Ishikawa (cell line): ENCODE results near the gene DIP2C.

Source experiments
- CEBPB ChIP-seq: IDR thresholded peaks from 2 replicates; pipeline ENCODE4 v1.6.1; 2012
- CREB1 ChIP-seq: IDR thresholded peaks from 2 replicates; pipeline ENCODE4 v1.6.1; 2012; ENCODE audit warnings: low read depth
- EGR1 ChIP-seq: IDR thresholded peaks from 2 replicates; pipeline ENCODE4 v1.6.1; 2012
- EP300 ChIP-seq: IDR thresholded peaks from 2 replicates; pipeline ENCODE4 v1.6.1; 2012; ENCODE audit warnings: borderline replicate concordance
- FOXM1 ChIP-seq: IDR thresholded peaks from 2 replicates; pipeline ENCODE4 v1.6.1; 2012; ENCODE audit warnings: low read depth, borderline replicate concordance
- NFIC ChIP-seq: IDR thresholded peaks from 2 replicates; pipeline ENCODE4 v1.6.1; 2012
- RAD21 ChIP-seq: IDR thresholded peaks from 2 replicates; pipeline ENCODE4 v1.6.1; 2012; ENCODE audit warnings: low read depth
- TAF1 ChIP-seq: IDR thresholded peaks from 2 replicates; pipeline ENCODE4 v1.6.1; 2012; ENCODE audit warnings: low read depth, mild to moderate bottlenecking
- TCF12 ChIP-seq: IDR thresholded peaks from 2 replicates; pipeline ENCODE4 v1.6.1; 2012; ENCODE audit warnings: low read depth
- TEAD4 ChIP-seq: IDR thresholded peaks from 2 replicates; pipeline ENCODE4 v1.6.1; 2012
- YY1 ChIP-seq: IDR thresholded peaks from 2 replicates; pipeline ENCODE4 v1.6.1; 2012; ENCODE audit warnings: low read depth
- ZBTB7A ChIP-seq: IDR thresholded peaks from 2 replicates; pipeline ENCODE4 v1.6.1; 2012; ENCODE audit warnings: low read depth
- TF ChIP-seq, protein P1 (sequence below): IDR thresholded peaks from 2 replicates; pipeline ENCODE4 v1.6.1; 2012
- TF ChIP-seq, protein P2 (sequence below): IDR thresholded peaks from 2 replicates; pipeline ENCODE4 v1.6.1; 2012; ENCODE audit warnings: low read depth, mild to moderate bottlenecking
- TF ChIP-seq, protein P3 (sequence below): IDR thresholded peaks from 2 replicates; pipeline ENCODE4 v1.6.1; 2012

DIP2C gene

DNA sequence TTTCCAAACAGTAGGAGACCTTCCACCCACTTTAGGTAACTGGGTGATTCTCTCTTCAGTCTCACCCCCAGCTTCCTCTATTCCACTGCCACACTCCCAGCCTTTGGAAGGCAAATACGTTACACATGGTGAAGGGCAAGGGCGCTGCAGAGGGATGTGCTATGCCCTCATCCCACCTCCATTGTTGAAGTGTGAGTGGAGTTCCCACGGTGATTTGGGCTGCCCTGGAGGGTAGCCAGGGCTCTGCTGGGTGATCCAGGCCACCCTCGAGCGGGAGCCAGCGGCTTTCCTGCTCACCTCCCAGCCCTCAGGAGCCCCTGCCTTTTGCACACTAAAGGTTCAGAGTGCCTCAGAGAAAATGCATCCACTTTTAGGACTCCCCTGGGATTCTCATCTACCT lies 373.1 kb downstream of the DIP2C start:
- TF ChIP-seq TAF1: no peak
- TF ChIP-seq ZBTB7A: no peak
- no peak for TF ChIP-seq EP300
- no peak for TF ChIP-seq TEAD4
- no peak for TF ChIP-seq CREB1
- no peak for TF ChIP-seq NFIC
- TF ChIP-seq, protein P1, sequence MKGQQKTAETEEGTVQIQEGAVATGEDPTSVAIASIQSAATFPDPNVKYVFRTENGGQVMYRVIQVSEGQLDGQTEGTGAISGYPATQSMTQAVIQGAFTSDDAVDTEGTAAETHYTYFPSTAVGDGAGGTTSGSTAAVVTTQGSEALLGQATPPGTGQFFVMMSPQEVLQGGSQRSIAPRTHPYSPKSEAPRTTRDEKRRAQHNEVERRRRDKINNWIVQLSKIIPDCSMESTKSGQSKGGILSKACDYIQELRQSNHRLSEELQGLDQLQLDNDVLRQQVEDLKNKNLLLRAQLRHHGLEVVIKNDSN: no peak
- no peak for TF ChIP-seq YY1
- no peak for TF ChIP-seq TCF12
- TF ChIP-seq RAD21: no peak
- no peak for TF ChIP-seq EGR1
- TF ChIP-seq, protein P2, sequence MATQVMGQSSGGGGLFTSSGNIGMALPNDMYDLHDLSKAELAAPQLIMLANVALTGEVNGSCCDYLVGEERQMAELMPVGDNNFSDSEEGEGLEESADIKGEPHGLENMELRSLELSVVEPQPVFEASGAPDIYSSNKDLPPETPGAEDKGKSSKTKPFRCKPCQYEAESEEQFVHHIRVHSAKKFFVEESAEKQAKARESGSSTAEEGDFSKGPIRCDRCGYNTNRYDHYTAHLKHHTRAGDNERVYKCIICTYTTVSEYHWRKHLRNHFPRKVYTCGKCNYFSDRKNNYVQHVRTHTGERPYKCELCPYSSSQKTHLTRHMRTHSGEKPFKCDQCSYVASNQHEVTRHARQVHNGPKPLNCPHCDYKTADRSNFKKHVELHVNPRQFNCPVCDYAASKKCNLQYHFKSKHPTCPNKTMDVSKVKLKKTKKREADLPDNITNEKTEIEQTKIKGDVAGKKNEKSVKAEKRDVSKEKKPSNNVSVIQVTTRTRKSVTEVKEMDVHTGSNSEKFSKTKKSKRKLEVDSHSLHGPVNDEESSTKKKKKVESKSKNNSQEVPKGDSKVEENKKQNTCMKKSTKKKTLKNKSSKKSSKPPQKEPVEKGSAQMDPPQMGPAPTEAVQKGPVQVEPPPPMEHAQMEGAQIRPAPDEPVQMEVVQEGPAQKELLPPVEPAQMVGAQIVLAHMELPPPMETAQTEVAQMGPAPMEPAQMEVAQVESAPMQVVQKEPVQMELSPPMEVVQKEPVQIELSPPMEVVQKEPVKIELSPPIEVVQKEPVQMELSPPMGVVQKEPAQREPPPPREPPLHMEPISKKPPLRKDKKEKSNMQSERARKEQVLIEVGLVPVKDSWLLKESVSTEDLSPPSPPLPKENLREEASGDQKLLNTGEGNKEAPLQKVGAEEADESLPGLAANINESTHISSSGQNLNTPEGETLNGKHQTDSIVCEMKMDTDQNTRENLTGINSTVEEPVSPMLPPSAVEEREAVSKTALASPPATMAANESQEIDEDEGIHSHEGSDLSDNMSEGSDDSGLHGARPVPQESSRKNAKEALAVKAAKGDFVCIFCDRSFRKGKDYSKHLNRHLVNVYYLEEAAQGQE: no peak
- TF ChIP-seq FOXM1: no peak
- TF ChIP-seq, protein P3, sequence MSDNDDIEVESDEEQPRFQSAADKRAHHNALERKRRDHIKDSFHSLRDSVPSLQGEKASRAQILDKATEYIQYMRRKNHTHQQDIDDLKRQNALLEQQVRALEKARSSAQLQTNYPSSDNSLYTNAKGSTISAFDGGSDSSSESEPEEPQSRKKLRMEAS: no peak
- no peak for TF ChIP-seq CEBPB

DNA sequence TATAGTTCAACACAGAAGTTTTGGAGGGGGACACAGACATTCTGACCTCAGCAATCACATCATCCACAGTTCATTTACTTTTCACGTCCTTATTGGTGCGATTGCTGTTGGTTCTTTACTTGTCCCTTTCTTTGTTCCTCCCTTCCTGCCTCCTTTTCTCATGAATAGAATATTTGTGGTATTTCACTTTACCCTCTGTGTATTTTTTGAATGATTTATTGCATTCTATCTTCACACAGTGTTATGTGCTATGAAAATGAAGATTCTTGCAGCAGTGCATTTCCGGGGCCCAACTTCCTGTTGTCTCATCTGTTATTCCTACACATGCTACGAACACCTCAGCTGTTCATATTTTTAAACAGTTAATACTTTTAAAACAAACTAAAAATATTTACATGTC lies 374.6 kb downstream of the DIP2C start:
- TF ChIP-seq CEBPB: no peak
- TF ChIP-seq, protein P1: no peak
- no peak for TF ChIP-seq TCF12
- no peak for TF ChIP-seq RAD21
- TF ChIP-seq ZBTB7A: no peak
- TF ChIP-seq TAF1: no peak
- no peak for TF ChIP-seq NFIC
- no peak for TF ChIP-seq EP300
- TF ChIP-seq YY1: no peak
- TF ChIP-seq FOXM1: no peak
- TF ChIP-seq, protein P2: no peak
- TF ChIP-seq, protein P3: no peak
- no peak for TF ChIP-seq CREB1
- no peak for TF ChIP-seq EGR1
- no peak for TF ChIP-seq TEAD4

DNA sequence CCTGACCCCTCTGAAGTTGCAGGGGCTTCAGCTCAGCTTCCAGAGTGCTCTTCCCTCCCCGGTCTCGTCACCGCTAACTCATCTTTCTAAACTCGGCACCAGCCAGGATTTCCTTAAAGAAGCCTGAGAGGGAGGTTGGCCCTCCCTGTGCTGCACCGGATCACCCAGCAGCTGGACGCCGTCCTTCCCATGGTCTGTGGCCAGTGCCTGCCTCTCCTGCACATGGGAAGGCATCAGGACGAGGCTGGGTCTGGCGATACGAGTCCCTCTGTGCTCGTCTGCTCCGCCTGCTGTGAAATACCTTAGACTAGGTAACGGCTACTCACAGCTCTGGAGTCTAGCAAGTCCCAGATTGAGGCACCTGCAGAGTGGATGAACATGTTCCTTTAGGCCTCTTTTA lies 375.1 kb downstream of the DIP2C start:
- no peak for TF ChIP-seq EGR1
- TF ChIP-seq NFIC: no peak
- no peak for TF ChIP-seq FOXM1
- TF ChIP-seq TEAD4: no peak

DNA sequence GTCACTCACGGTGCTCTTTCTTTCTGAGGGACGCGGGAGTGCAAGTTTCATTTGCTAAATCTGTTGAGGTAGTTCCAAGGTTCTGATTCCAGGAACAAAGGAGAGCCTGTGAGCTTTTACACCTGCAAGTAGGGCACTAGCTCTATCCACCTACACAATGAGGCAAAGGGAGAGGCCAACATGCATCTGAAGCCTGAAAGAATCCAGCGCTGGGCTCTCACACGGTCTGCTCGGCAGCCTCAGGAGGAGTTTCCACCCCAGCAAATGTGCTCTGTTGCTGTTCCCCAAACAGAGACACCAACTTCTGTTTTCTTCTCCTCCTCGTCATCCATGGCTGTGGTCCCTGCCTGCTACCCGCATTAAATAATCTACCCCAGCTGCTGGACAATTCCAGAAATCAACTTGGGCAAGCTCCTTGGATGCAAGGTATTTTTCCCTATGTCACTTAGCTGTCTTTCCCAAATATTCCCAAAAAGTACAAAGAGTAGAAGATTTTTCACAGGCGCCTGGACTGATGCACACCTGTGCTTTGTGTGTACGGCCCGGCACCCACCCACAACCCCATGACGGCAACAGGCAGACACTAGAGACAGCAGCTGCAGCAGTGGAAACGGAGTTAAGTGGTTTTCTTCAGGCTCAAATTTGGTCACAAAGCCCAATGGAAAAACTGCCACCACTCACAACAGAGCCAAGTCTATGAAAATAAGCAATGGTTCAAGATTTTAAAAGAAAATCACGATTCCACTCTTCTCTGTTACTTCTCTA lies 377.4 kb downstream of the DIP2C start:
- no peak for TF ChIP-seq CEBPB
- TF ChIP-seq, protein P2: no peak
- no peak for TF ChIP-seq RAD21
- TF ChIP-seq, protein P3: no peak
- TF ChIP-seq TEAD4: no peak
- no peak for TF ChIP-seq ZBTB7A
- no peak for TF ChIP-seq NFIC
- TF ChIP-seq CREB1: no peak
- no peak for TF ChIP-seq EP300
- TF ChIP-seq, protein P1: no peak
- TF ChIP-seq YY1: no peak
- TF ChIP-seq FOXM1: no peak
- TF ChIP-seq EGR1: no peak
- no peak for TF ChIP-seq TCF12
- TF ChIP-seq TAF1: no peak
